ENCODE results near the gene RACGAP1.

- TF ChIP-seq SP1 (IDR thresholded peaks at IDR 0.05) = no peak
- no peak for TF ChIP-seq ZNF384 (IDR thresholded peaks at IDR 0.05)
- no peak for TF ChIP-seq FOXM1 (IDR thresholded peaks at IDR 0.05; ENCODE audit: borderline replicate concordance)
Observed at GRCh38 chr12:49955899-49956662, 69.2 kb downstream of the RACGAP1 start.

Data from HEK293T (cell line).